Peyer's patch (tissue), 4 donors: ENCODE measurements around the gene KLRD1.

Experiments used
- CTCF ChIP-seq, 6 experiments: fragments of 450-650 bp in 4 of 6; fragments of 200-600 bp in 2 of 6; sonication (generic) in 1 of 6; IDR thresholded peaks; one replicate each; pipeline ENCODE4 v1.5.1; 2017 to 2019; ENCODE audit warnings: antibody characterized with exemption in 6 of 6, mild to moderate bottlenecking in 3 of 6, moderate library complexity in 1 of 6
- POLR2A ChIP-seq, 2 donors: fragments of 450-650 bp; IDR thresholded peaks; one replicate each; pipeline ENCODE4 v1.5.1; 2017; ENCODE audit warnings: antibody characterized with exemption in 2 of 2, mild to moderate bottlenecking in 2 of 2, moderate library complexity in 2 of 2

GRCh38 chr12:10369557-10370415 is 62.1 kb downstream of the KLRD1 start:
- TF ChIP-seq POLR2A (IDR thresholded peaks at IDR 0.05): no peak
- TF ChIP-seq CTCF (IDR thresholded peaks at IDR 0.05): no peak
